SK-N-SH treated with all-trans-retinoic acid at 6 μM for 48 hours (cell line): ENCODE measurements around the gene XYLT2.

ENCODE experiments used
- ARNTL ChIP-seq: fragments of 450-650 bp; formaldehyde crosslinking; IDR thresholded peaks from 2 replicates; pipeline ENCODE4 v1.5.0; 2020; ENCODE audit warnings: low read depth, mild to moderate bottlenecking, moderate library complexity, borderline replicate concordance
- GLIS3 ChIP-seq: fragments of 250-450 bp; sonication (Bioruptor Pico); IDR thresholded peaks from 2 replicates; pipeline ENCODE4 v1.5.0; 2020; ENCODE audit warnings: mild to moderate bottlenecking, moderate library complexity
- PATZ1 ChIP-seq: fragments of 250-450 bp; sonication (Bioruptor Pico); IDR thresholded peaks from 2 replicates; pipeline ENCODE4 v1.8.0; 2020; ENCODE audit warnings: mild to moderate bottlenecking, moderate library complexity, borderline replicate concordance
- ZFP30 ChIP-seq: fragments of 450-650 bp; formaldehyde crosslinking; IDR thresholded peaks from 2 replicates; pipeline ENCODE4 v1.5.0; 2022; ENCODE audit warnings: mild to moderate bottlenecking, moderate library complexity

- TF ChIP-seq ZFP30 (CRISPR knock-in tag) (no peak), PATZ1 (CRISPR knock-in tag) (no peak), GLIS3 (CRISPR knock-in tag) (no peak), ARNTL (CRISPR knock-in tag) (no peak)
Observed at GRCh38 chr17:50358177-50358576, 12.3 kb downstream of the XYLT2 start.
